ENCODE results near the gene DDX23.

DDX23 gene

DNA sequence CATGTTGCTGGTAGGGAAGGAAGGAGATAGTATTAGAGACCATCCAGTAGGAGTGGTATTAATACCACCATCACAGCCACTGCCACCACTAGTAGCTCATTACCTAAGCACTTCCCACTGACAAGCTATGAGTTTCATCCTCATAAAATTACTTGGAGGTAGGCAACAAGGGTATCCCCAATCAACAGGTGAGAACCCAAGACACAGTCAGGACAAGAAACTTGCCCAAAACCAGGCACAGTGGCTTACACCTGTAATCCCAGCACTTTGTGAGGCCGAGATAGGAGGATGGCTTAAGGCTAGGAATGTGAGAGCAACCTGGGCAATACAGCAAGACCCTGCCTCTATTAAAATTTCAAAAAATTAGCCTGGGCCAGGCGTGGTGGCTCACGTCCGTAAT is 68.5 kb downstream of the DDX23 start:
- no peak for TF ChIP-seq CTCF (IDR thresholded peaks at IDR 0.05)

DNA sequence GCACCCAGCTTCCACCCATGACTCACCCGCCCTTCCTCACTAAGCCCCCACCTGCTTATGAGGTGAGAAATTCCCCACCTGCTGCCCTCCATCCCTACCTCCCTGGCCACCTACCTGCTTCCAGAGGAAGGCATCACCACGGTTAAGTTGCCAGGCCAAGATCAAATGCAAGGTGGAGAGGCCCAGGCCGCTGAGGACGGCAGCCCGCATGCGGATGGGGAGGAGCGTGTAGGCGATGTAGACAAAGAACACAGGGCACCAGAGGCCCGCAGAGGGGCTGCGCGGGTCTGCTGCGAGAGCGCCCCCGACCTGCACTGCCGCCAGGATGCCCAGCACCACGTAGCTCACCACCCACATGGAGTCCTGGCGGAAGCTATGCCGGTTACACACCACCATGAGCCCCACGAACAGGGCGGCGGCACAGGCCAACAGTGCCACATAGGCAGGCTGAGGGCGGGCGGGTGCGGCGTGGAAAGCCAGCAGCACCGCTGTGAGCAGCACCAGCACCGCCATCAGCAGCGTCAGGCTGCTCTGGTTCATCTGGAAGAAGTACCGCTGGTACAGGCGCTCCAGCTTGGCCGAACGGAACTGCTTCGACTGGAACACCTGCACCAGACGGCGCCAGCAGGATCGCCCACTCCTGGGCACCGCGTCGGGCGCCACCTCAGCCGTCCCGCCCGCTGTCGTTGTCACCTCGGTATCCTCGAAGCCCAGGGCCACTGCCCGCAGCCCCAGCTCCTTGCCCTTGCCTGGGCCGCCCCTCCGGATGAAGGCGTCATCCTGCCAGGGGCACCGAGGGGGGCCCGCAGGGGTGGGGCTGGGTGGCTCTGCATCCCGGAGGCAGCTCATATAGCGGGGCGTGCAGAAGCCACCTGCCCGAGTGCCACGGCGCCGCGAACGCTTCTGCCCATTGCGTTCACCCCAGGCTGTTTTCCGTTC is 69.2 kb downstream of the DDX23 start:
- TF ChIP-seq CTCF (IDR thresholded peaks at IDR 0.05), result no peak

DNA sequence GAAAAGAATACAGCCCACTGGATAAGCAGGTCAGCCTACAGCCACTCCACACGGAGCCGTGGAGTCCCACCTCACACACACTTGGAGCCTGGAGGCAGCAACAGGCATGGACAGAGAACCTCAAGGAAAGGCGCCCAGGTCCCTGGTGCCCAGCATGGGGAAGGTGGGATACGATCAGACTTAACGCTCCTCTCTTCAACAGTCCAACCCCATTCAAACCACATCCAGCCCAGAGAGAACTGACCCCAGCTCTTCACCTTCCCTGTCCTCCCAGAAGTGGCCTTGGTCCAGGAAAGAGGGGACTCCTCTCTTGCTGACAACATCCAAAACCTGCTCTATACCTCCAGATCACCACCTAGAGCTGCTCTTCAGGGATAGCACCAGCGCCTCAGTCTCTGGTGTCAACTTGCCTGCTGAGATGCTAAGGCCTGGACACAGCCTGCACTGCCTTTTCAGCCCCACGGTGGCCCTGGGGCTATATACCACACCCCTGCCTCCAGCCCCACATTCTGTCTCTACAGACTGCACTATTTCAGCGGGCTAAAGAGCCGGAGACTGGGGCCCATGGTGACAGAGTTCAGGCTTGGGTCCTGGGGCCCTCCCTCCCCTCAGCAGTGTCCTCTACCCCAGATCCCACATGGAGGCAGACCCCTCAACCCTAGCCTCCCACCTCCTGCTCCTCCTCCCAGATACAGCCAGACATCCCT is 70.1 kb downstream of the DDX23 start:
- no peak for TF ChIP-seq CTCF (IDR thresholded peaks at IDR 0.05)

GRCh38 chr12:48780381-48781025 is 71.5 kb downstream of the DDX23 start:
- TF ChIP-seq CTCF (IDR thresholded peaks at IDR 0.05), result no peak

DNA sequence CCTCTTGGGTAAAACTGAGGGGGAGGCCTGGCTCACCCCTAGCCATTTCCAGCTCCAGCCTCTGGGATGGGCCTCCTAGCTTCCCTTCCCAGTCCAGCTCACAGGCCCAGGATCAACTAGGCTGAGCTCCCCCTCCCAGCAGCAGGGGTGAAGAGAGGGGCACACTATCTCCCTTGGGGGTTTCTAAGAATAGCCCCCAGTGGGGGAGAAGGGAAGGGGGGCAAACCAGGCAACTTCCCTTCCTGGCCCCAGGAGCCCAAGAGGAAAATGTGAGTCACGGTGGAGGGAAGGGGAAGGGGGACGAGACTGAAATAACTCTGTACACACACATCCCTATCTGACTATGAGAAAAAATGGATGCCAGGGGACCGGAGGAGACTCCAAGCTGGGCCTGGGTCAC is 72.1 kb downstream of the DDX23 start:
- no peak for TF ChIP-seq CTCF (IDR thresholded peaks at IDR 0.05)
